DMS114 treated with DMSO at 0.1 percent for 48 hours (cell line): ENCODE data around the gene STXBP5.

Source experiments
- DNase-seq: peaks from one replicate; lab custom pipeline; 2025; ENCODE audit not compliant: unreplicated experiment; lab: John Stamatoyannopoulos, UW

The STXBP5 gene

DNA sequence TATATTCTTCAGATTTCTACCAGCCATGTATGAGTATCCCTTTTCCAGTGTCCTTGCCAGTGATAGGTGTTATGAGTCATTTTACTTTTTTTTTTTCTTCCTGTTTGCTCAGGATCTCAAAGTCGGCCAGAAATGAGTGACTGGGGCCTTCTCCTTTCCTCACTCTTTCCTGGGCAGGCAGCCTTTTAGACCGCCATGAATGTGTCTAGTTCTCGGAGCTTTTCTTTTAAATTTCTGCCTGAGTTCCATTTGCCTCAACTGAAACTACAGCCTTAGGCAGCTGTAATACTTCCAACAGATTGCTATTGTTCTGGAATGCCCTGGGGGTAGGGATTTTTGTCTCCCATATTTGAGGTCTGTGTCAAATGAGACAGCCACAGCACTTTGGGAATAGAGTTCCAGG, 83.7 kb downstream of the STXBP5 start:
- no peak for DNase-seq

DNA sequence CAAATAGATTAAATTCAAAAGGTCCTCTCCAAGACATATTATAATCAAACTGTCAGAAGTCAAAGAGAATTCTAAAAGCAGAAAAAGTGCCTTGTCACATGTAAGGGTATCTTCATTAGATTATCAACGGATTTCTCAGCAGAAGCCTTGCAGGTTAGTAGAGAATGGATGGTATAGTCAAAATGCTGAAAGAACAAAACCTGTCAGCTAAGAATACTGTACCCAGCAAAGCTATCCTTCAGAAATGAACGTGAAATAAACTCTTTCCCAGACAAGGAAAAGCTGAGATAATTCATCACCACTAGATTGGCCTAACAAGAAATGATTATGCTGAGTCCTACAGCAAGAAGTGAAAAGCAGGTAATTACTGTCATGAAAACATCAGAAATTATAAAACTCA, 92.9 kb downstream of the STXBP5 start:
- DNase-seq = no peak

DNA sequence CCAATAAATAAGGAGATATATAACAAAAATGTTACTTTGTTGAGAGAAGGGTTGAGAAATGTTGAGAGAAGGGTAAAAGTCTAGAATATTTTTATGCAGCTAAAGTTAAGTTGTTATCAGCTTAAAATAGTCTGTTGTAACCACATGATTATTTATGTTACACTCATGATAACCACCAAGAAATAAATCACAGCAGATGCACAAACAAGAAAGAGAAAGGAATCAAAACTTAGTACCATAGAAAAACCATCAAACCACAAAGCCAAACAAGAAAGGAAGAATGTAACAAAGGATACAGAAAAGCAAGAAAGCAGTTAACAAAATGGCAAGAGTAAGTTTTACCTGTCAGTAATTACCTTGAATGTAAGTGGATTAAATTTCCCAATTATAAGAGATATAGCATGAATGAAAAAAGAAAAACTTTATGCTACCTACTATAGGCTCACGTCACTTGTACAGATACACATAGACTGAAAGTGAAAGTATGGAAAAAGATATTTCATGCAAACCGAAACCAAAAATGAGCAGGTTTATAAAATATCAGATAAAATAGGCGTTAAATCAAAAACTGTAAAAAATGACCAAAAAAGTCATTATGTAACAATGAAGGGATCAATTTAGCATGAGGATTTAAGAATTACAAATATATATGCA, 93.6 kb downstream of the STXBP5 start:
- no peak for DNase-seq

DNA sequence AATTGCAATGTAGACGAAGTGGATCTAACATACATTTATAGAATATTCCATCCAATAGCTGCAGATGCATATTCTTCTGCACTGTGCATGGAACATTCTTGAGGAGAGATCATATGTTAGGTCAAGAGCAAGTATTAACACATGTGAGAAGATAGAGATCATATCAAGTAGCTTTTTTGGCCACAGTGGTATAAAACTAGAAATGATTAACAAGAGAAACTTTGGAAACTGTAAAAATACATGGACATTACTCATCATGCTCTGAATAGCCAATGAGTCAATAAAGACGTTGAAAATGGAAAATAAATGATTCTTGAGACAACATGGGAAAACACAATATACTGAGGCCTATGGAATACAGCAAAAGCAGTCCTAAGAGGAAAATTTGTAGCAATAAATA, 94.2 kb downstream of the STXBP5 start:
- DNase-seq = no peak

DNA sequence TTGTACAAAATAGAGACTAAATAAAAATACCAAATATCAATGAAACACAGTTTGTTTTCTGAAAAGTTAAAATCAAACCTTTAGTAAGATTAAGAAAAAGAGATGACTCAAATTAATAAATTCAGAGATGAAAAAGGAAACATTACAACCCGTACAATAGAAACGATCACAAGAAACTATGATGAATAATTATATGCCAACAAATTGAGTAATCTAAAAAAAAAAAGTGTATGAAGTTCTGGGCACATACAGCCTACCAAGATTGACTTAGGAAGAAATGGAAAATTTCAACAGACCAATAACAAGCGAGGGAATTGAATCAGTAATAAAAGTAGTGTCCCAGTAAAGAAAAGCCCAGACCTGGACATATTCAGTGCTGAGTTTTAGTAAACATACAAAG, 94.8 kb downstream of the STXBP5 start:
- no peak for DNase-seq

DNA sequence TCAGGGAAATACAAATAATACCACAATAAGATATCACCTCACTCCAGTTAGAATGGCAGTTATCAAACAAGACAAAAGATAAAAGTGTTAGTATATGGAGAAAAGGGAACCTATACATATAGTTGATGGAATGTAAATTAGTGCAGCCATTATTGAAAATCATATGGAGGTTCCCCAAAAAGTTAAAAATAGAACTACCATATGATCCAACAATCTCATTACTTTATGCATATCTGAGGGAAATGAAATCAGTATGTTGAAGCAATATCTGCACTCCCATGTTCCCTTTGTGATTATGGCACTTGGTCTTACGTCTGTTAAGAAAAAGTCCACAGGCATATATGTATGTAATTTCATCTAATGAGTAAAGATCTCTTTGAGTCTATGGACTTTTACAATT, 96.9 kb downstream of the STXBP5 start:
- no peak for DNase-seq

DNA sequence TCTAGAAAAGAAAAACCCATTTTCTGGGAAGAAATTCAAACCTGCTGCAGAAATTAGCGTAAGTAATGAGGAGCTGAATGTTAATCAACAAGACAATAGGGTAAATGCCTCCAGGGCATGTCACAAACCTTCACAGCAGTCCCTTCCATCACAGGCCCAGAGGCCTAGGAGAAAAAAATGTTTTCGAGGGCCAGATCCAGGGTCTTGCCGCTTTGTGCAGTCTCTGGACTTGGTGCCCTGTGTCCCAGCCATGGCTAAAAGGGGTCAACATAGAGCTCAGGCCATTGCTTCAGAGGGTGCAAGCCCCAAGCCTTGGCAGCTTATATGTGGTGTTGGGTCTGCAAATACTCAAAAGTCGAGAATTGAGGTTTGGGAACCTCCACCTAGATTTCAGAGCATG, 99.8 kb downstream of the STXBP5 start:
- DNase-seq = no peak

DNA sequence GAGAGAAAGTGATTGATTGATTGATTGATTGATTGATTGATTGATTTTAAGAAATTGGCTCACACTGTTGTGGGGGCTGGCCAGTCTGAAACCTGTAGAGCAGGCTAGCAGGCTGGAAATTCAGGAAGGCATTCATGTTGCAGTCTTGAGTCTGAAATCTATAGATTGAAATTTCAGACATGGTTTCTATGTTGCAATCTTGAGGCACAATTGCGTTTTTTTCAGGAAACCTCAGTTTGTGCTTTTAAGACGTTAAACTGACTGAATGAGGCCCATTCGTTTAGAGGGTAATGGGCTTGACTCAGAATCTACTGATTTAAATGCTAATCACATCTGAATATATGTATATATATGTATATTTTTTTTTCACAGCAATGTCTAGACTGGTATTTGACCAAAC, 106.3 kb downstream of the STXBP5 start:
- no peak for DNase-seq

DNA sequence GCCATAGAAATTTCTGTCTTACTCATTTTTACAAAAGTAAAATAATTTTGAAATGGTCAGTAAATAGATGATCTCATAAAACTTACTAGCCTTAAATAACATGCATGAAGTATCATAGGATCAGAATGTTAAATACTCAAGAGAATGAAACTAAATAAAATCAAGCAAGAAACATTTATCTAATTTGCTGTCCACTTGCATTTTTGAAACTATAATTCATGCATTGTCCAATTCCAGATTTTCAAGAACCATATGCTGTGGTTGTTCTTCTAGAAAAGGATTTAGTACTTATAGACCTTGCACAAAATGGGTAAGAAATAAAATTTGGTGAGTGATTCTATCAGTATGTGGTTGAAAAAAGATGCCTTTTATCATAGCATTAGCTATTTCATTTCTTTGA, 107.0 kb downstream of the STXBP5 start:
- DNase-seq = no peak

DNA sequence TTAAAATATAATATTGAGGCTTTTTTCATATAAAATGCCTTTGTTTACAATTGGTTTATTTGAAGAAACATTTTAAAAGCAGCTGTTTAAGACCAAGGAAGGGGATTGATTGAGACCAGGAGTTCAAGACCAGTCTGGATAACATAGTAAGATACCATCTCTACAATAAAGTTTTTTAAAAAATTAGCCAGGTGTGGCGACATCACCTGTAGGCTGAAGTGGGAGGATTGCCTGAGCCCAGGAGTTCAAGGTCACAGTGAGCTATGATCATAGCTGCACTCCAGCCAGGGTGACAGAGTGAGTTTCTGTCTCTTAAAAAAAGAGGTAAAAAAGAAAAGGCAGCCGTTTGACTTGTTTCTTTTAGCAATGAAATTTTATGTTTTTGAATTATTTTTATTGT, 117.0 kb downstream of the STXBP5 start:
- DNase-seq = no peak

DNA sequence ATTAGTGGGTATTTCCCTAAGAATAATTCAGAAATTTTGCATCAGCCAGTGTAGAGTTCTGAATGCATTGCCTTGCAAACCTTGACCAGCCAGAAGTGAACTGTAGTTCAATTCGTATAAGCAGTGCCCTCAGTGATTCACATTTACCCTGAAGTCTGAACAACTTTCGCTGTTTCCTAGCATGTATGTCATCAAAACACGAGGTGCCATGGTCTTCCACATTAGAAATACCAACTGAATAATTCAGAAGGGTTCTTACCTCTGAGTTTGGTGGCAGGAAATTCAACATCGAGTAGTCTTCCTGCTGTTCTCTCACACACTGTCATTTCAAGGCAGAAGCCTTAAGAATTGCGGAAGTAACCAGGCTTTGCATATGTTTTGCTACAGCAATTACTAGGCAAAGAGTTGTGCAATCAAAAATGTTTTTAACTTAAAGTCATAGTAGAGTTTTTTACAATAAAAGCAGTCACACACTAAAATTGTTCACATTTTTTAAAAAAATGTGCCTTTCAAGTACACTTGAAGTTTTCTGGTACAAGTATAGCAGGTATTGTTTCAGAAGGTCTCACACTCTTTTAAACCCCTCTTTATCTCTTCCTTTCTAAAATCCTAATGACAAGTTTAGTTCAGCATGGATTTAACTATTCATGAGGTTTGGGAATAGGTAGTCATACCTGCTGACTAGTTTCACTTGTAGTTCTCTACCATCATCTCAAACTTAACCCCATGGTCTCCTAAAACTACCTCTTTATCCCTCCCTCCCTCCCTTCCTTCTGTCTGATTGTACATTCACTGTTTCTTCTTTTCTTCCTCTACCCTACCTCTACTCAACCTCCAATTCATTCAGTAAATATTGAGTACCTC, 118.3 kb downstream of the STXBP5 start:
- DNase-seq = no peak

DNA sequence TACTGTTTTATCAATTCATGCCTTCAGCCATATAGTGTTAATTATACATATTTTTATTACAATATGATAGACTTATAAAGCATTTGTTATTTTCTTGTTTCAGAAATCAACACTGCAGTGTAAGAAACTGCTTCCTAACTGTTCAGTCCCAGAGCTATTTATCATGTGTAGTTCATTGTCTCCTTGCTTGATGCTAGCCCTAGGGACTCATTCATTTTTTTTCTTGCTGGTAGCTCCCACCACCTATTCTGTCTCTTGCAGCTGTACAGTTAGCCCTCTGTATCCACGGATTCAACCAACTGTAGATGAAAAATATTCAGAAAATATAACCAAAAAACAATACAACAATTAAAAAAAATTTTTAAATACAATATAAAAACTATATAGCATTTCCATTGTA, 121.3 kb downstream of the STXBP5 start:
- no peak for DNase-seq

DNA sequence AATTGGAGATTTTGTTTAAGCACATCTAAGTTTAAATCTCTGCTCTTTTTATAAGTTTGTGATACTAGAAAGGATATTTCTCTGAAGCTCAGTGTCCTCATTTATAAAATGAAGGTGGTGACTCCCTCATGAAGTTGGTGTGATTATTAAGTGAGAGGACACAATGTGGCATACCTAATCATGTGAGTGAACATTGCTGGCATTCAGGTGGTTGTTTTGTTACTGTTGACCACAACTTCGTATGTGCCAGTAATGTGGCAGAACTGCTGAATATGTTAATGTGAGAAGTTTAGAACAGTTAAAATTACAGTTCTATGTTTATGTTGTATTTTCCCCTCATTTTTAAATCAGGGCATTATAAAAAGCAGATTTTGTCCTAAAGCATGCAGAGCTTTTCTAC, 127.2 kb downstream of the STXBP5 start:
- no peak for DNase-seq

DNA sequence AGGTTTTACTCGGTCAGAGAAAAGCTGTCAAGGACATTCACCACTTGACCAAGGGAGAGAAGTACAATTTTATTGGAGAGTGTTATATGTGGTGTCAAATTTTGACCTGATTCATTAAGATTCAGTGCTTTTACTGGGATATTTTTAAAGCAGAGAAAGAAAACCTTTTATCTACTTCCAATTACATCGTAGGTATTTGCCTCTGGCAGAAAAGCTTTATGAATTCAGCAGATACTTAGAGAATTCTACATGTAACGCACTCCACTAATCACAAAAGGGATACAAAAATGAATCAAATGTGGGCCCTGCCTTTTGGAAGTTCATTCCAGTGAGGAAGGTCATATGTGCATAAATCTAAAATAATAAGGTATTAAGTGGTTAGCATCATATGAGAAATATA, 133.7 kb downstream of the STXBP5 start:
- DNase-seq = no peak

DNA sequence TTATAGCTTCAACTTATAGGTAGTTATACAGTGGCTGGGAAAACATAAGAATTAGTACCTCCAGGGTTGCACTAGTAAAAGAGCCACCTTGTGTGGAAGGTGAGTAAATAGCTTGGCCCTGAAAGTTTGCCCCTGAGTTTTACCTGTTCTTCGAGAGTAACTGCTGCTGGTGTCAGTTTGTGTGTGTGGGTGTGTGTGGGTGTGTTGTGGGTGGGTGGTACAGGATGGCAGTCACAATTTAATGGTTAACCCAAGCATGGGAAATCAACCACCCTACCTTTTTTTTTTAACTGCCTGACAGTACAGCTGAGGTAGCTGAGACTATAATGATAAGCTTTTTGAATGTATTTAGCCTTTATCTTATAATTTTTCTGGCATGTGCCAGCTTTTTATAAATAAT, 137.3 kb downstream of the STXBP5 start:
- no peak for DNase-seq

DNA sequence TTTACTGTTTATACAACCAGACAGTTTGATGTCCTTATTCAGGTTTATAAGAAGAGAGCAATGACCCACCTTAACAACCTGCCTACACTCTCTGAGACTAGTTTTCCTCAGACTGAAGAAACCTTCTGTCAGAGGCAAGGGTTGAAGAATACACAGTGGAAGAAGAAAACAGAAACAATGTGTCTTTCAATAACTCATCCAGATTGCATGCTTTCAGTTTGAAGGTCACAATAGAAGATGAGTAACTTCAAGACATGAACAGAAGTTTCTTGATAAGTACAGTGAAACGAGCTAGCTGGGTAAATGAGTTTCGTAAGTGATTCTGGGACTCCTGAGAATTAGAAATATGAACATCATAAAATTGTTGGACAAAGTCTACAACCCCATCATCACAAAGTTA, 141.7 kb downstream of the STXBP5 start:
- no peak for DNase-seq

DNA sequence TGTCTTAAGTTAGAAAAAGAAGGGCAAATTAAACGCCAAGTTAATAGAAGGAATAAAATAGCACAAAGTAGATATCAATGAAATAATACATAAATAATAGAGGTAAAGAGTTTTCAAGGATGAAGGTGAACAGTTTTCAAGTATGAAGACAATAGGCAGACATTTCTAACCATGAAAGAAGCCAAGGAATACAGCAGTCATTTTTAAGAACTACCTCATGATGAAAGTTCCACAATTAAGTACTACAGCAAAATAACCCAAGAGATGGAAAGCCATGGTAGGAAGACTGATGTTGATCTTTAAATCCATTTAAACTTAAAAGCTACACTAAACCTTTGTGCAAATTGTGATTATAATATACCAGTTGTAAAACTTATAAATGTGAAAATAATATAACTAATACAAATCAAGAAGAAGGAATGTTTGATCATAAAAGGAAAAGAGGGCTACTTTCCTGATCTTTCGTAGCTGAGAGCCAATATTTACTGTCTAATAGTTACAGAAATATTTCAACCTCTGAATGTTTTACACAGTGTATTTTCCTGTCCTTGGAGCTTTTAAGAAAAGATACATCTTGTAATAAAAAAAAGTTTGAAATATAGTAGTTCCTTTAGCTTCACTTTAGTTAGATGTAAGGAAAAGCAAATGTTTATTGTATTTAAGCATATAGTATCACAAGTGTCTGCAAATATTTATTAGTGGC, 143.1 kb downstream of the STXBP5 start:
- no peak for DNase-seq

DNA sequence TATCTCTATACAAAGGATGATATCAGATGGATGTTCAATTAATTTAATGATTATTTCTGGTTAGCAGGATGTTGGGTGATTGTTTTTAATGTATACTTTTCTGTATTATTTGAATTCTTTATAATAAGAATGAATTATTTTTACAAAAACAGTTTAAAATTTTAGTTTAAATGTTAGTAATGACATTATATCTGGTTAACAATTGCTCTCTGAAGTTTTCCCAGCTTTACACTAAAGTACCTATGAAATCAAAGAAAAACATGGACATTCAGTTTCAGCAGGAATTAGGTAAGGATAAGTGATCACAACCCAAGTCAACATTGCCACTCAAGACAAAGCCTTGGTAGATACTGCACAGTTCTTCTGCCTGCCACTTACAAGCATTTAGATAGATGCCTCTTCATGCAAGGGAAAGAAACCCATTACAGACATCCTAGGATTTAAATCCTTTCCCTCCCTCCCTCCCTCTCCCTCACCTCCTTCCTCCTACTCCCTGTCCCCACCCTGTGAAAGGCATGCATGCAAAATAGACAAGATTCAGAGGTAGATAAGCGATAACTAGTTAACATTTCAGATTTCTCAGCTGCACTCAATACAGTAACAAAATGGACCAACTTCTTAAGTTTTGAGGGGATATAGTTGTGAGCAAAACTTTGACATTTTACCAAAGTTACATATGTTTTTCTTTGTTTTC, 143.8 kb downstream of the STXBP5 start:
- no peak for DNase-seq

DNA sequence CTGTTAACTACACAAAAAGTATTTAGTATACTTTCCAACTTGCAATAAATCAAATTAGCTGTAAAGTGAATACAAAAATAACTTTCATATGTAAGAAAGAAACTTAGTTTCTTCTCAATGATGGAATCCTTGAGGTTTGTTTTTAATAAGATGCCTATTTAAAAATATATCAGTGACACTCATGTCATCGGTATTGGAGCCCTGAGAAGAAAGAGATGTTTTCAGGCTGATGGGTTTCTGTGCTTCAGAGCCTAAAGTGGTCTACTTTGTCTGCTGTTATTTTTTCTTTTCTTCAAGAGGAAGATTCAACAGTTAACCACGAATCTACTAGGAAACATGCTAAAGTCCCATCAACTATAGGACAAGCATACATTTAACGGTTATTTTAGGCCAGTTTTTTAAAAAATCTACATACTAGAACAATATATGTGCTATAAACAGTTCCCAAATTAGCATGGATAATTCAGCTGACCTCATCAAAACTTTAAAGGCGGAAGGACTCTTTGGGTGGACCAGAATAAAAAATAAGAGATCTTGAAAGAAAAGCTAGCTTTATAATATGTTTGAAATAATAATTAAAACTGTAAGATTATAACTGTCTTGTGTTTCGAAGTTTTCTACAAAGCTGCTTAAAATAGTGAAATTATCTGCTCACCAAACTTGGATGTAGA, 157.2 kb downstream of the STXBP5 start:
- no peak for DNase-seq

DNA sequence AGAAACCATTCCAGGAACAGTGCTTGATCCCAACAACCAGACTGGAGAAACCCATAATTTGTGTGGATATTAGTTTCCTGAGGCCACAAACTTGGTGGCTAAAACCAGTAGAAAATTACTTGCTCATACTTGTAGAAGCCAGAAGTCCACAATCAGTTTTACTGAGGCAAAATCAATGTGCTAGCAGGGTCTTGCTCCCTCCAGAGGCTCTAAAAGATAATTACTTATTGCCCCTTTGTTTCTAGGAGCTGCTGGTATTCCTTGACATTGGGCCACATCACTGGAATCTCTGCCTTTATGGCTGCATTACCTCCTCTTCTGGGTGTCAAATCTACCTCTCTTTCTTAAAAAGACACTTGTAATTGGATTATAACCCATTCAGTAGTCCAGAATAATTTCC, 162.1 kb downstream of the STXBP5 start:
- no peak for DNase-seq

DNA sequence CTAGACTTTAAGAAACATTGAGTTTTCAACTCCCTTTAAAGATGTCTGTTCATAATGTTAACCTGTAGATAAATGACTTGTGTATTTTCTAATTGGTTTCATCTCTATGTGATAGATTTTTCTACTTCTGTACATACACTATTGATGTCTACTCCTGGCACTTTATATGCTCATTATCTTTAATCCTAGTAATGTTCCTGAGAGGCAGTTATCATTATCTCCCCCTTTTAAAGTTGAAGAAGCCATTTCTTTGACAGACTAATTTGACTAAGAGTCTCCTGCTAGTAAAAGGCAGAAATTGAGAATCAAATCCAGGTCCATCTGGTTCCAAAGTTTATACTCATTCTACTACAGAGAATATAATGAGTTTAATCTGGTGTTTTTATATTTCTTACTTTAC, 167.1 kb downstream of the STXBP5 start:
- DNase-seq = no peak
